HG02763 (cell line): ENCODE results near the gene KBTBD13.

Experiments used
- ATAC-seq: cut with Tn5 transposase; IDR thresholded peaks from one replicate; pipeline ENCODE4 v1.9.1; 2021; ENCODE audit warnings: mild to moderate bottlenecking, moderate library complexity; ENCODE audit not compliant: unreplicated experiment

Gene KBTBD13

GRCh38 chr15:65105038-65105437 is 28.5 kb downstream of the KBTBD13 start:
- no peak for ATAC-seq

- no peak for ATAC-seq
These were observed 29.6 kb downstream of the KBTBD13 start for GRCh38 chr15:65106011-65106590.

- no peak for ATAC-seq
These were observed 34.2 kb downstream of the KBTBD13 start for GRCh38 chr15:65110676-65111292.

- no peak for ATAC-seq
These were observed 38.5 kb downstream of the KBTBD13 start, which contains the start of gene UBAP1L for GRCh38 chr15:65115086-65115485. TSS of gene UBAP1L (minus strand) at chr15:65115200. CDS start at chr15:65106215, 8,985 bp downstream.

GRCh38 chr15:65115542-65115941 is 39.0 kb downstream of the KBTBD13 start:
- no peak for ATAC-seq
